ENCODE data around the gene ZFYVE1.
A peak's percentile ranks its signal among the peaks of the same experiment; 100 is the strongest.
"Not testable (repeated sequence)": the region's sequence is repeated elsewhere in the genome, so short reads cannot be mapped to it uniquely, and the experiment has no call there.

ZFYVE1 gene

DNA sequence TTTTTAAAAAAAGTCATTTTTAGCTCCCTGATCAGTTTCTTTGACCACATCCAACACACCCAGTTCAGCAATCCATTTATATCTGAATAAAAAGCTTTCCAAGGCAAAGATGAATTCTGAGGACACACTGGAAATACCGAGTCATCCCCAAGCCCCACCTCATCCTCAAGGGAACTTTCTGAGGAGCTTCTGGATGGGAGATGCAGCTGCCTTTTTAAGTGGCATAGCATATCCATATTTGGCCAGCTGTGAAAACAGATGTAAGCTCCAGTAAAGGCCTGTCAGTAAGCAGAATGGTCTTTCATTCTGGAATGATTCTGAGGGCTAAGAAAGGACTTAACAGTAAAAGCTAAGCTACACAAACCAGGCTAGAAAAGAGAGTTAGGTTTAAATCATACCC, 18.4 kb downstream of the ZFYVE1 start:
- H3K4me3 ChIP-seq: no peak overlapping the region
- no peaks in the 10 kb centered on the region for H3K9me3 ChIP-seq
- peaks cover 0 to 14% (median 14%) of the 10 kb centered on the region in 3 donors for H3K36me3 ChIP-seq
- H3K27me3 ChIP-seq: no peaks in the 10 kb centered on the region
- H3K27ac ChIP-seq: peak overlapping the region; percentile 19 to 68
- peaks cover 0 to 22% (median 9%) of the 10 kb centered on the region in 4 donors for H3K4me1 ChIP-seq
- DNase-seq: no peak
- TF ChIP-seq, protein P1, sequence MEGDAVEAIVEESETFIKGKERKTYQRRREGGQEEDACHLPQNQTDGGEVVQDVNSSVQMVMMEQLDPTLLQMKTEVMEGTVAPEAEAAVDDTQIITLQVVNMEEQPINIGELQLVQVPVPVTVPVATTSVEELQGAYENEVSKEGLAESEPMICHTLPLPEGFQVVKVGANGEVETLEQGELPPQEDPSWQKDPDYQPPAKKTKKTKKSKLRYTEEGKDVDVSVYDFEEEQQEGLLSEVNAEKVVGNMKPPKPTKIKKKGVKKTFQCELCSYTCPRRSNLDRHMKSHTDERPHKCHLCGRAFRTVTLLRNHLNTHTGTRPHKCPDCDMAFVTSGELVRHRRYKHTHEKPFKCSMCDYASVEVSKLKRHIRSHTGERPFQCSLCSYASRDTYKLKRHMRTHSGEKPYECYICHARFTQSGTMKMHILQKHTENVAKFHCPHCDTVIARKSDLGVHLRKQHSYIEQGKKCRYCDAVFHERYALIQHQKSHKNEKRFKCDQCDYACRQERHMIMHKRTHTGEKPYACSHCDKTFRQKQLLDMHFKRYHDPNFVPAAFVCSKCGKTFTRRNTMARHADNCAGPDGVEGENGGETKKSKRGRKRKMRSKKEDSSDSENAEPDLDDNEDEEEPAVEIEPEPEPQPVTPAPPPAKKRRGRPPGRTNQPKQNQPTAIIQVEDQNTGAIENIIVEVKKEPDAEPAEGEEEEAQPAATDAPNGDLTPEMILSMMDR (IDR thresholded peaks at IDR 0.05): no peak
- intact Hi-C loops (cut with DNase I; ENCODE audit: low total_unique reads): no loop called here

DNA sequence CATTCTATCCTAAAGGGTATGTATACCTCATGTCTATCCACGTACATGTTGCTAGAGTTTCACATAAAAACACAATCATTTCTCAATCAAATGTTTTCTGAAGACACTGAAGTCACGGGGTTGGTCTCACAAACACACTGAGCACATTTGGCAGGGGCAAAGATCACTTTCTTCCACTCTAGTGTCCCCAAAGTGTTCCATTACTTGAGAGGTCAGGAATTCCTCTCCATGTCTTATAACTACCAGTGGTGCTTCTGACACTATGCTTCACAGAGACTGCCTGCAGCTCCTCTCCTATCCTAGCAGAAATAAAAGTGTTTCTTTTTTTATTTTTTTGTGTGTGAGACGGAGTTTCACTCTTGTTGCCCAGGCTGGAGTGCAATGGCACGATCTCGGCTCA, 19.1 kb downstream of the ZFYVE1 start:
- no peak overlapping the region for H3K4me3 ChIP-seq
- H3K4me1 ChIP-seq: peaks cover 0 to 25% (median 9%) of the 10 kb centered on the region in 4 donors
- peak overlapping the region; percentile 19 to 68 for H3K27ac ChIP-seq
- H3K9me3 ChIP-seq: no peaks in the 10 kb centered on the region
- no peak for DNase-seq
- no peaks in the 10 kb centered on the region for H3K27me3 ChIP-seq
- H3K36me3 ChIP-seq: peaks cover 0 to 14% (median 8%) of the 10 kb centered on the region in 3 donors
- TF ChIP-seq, protein P1 (IDR thresholded peaks at IDR 0.05): no peak
- intact Hi-C loops (cut with DNase I; ENCODE audit: low total_unique reads): no loop called here

DNA sequence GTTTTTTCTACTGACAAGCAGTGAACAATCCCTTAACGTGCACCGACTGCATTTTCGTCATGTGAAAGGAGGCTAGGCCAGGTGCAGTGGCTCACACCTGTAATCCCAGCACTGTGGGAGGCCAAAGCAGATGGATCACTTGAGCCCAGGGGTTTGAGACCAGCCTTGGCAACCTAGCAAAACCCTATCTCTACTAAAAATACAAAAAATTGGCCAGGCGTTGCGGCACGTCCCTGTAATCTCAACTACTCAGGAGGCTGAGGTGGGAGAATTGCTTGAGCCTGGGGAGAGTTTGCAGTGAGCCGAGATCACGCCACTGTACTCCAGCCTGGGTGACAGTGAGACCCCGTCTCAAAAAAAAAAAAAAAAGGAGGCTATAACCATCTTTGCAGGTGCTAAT, 22.3 kb downstream of the ZFYVE1 start:
- H3K27me3 ChIP-seq; H3K4me3 ChIP-seq; intact Hi-C loops (cut with DNase I; ENCODE audit: low total_unique reads); H3K9me3 ChIP-seq; H3K27ac ChIP-seq; DNase-seq: not testable (repeated sequence)
- Histone ChIP-seq H3K36me3 (peaks cover 0 to 13% (median 2%) of the 10 kb centered on the region in 3 donors), H3K4me1 (peaks cover 0 to 37% (median 8%) of the 10 kb centered on the region in 4 donors)

DNA sequence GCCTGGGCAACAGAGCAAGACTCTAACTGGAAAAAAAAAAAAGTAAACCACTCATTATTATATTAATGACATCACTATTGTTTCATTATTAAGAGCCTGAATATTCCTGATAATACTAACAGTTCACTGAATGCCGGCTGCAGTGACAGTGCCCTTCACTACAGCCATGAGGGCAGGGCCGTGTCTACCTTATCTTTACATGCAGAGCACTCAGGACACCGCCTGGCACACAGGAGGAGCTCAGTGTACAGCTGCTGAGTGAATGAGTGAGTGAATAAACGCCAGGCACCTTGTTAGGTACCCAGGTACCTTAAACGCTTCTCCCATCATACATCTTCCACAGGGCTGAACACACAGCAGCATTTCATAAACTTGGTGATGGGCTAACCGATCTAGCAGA, 23.2 kb downstream of the ZFYVE1 start:
- intact Hi-C loops (cut with DNase I; ENCODE audit: low total_unique reads): no loop called here
- Histone ChIP-seq H3K4me3 (no peak overlapping the region), H3K27ac (no peak overlapping the region), H3K9me3 (no peaks in the 10 kb centered on the region), H3K27me3 (no peaks in the 10 kb centered on the region), H3K36me3 (peaks cover 0 to 14% (median 10%) of the 10 kb centered on the region in 3 donors), H3K4me1 (peaks cover 0 to 27% (median 6%) of the 10 kb centered on the region in 4 donors)
- TF ChIP-seq, protein P1 (IDR thresholded peaks at IDR 0.05): no peak
- no peak for DNase-seq

DNA sequence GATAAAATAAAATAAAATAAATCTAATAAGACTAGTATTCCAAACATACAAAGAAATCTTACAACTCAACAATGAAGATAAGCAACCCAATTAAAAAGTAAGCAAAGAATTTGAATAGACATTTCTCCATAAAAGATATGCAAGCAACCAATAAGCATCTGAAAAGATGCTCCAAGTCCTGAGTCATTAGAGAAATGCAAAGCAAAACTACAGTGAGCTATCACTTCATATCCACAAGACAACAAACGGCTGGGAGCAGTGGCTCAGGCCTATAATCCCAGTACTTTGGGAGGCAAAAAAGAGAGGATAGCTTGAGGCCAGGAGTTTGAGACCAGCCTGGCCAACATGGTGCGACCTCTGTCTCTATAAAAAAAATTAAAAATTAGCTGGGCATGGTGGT, 26.8 kb downstream of the ZFYVE1 start:
- H3K27ac ChIP-seq: no peak overlapping the region
- intact Hi-C loops (cut with DNase I; ENCODE audit: low total_unique reads): no loop called here
- H3K27me3 ChIP-seq: no peaks in the 10 kb centered on the region
- no peak overlapping the region for H3K4me3 ChIP-seq
- H3K4me1 ChIP-seq: peaks cover 0 to 17% (median 0%) of the 10 kb centered on the region in 4 donors
- DNase-seq: no peak
- TF ChIP-seq, protein P1 (IDR thresholded peaks at IDR 0.05): no peak
- no peaks in the 10 kb centered on the region for H3K9me3 ChIP-seq
- peaks cover 23 to 43% (median 43%) of the 10 kb centered on the region in 3 donors for H3K36me3 ChIP-seq

DNA sequence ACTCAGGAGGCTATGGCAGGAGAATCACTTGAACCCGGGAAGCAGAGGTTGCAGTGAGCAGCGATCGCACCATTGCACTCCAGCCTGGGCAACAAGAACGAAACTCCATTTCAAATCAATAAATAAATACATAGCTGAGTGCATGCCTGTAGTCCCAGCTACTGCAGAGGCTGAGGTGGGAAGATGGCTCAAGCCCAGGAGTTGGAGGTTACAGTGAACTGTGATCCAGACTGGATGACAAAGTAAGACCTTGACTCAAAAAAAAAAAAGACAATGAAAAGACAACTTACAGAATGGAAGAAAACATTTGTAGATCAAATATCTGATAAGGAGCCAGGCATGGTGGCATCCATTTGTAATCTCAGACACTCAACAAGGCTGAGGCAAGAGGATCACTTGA, 27.6 kb downstream of the ZFYVE1 start:
- no peak for DNase-seq

More for the DNA sequence above, 27.6 kb downstream of the ZFYVE1 start:
- intact Hi-C loops (cut with DNase I; ENCODE audit: low total_unique reads): no loop called here
- Histone ChIP-seq H3K4me1 (peaks cover 0 to 17% (median 0%) of the 10 kb centered on the region in 4 donors), H3K36me3 (peaks cover 29 to 48% (median 45%) of the 10 kb centered on the region in 3 donors), H3K9me3 (no peaks in the 10 kb centered on the region), H3K4me3 (no peak overlapping the region), H3K27ac (no peak overlapping the region), H3K27me3 (no peaks in the 10 kb centered on the region)
- TF ChIP-seq, protein P1 (IDR thresholded peaks at IDR 0.05): no peak

Measured in tibial artery (tissue), 4 donors.